Lung (tissue), 12 donors: ENCODE measurements around the gene SLC9A9. TPM values are rescaled to one million over a fixed set of nuclear protein-coding genes. Genes with fewer than 3 reads are reported as not detected.

ENCODE experiments used
- ATAC-seq: fragments of 200-7000 bp; cut with Tn5 transposase; one replicate; pipeline ENCODE4 v1.9.1; 2020; ENCODE audit warnings: moderate number of reproducible peaks; ENCODE audit not compliant: insufficient read depth, low FRiP score
- DNase-seq, 3 donors: peaks; one replicate each; pipeline ENCODE4 v3.0.0-alpha.2; 2013 to 2017
- H3K27ac ChIP-seq, 2 donors: one replicate each; pipeline ENCODE4 v1.5.1; 2013; ENCODE audit warnings: mild to moderate bottlenecking in 2 of 2, moderate library complexity in 2 of 2, control low read depth in 1 of 2, inconsistent platforms in 1 of 2, low read depth in 1 of 2, low read length in 1 of 2
- H3K27me3 ChIP-seq, 3 donors: one replicate each; pipeline ENCODE4 v1.5.1; 2013; ENCODE audit warnings: low read length in 2 of 3; ENCODE audit not compliant: control insufficient read depth in 3 of 3, insufficient read depth in 3 of 3
- H3K36me3 ChIP-seq, 4 donors: one replicate each; pipeline ENCODE4 v1.5.1; 2013; ENCODE audit warnings: low read length in 4 of 4, mild to moderate bottlenecking in 1 of 4, moderate library complexity in 1 of 4; ENCODE audit not compliant: control insufficient read depth in 4 of 4, insufficient read depth in 4 of 4
- H3K4me1 ChIP-seq, 5 donors: one replicate each; pipeline ENCODE4 v1.5.1; 2013; ENCODE audit warnings: low read length in 5 of 5, mild to moderate bottlenecking in 2 of 5, moderate library complexity in 1 of 5; ENCODE audit not compliant: control insufficient read depth in 5 of 5, insufficient read depth in 5 of 5
- H3K4me3 ChIP-seq: one replicate; pipeline ENCODE4 v1.5.1; 2013; ENCODE audit warnings: mild to moderate bottlenecking, control low read depth, moderate library complexity
- H3K9ac ChIP-seq, 2 donors: one replicate each; pipeline ENCODE4 v1.5.1; 2013; ENCODE audit warnings: low read length in 2 of 2, control low read depth in 1 of 2; ENCODE audit not compliant: insufficient read depth in 1 of 2
- H3K9me3 ChIP-seq, 4 donors: one replicate each; pipeline ENCODE4 v1.5.1; 2013; ENCODE audit warnings: low read length in 3 of 4, mild to moderate bottlenecking in 1 of 4, moderate library complexity in 1 of 4; ENCODE audit not compliant: control insufficient read depth in 4 of 4, insufficient read depth in 3 of 4
- CTCF ChIP-seq: IDR thresholded peaks from 2 replicates; pipeline ENCODE4 v1.5.1; 2012; ENCODE audit warnings: mild to moderate bottlenecking; ENCODE audit errors: control extremely low read depth, extremely low read depth
- WGBS, 2 donors: extraction: QIAGEN DNeasy Blood & Tissue Kit; methylation state at CpG; one replicate each; pipeline ENCODE4 v1.1.7; 2013; 5-methylcytosine and 5-hydroxymethylcytosine counted together
- polyA plus RNA-seq, 2 donors: library from polyadenylated mRNA; stranded (reverse); fragments of 200-250 nt; gene quantifications; one replicate each; pipeline ENCODE4 v1.2.1, GENCODE V29; 2013
- total RNA-seq, 2 donors: library from RNA; depleted of rRNA in 1 of 2; stranded (reverse); fragments of >200 nt in 1 of 2; gene quantifications; one replicate each; pipeline ENCODE4 v1.2.1, GENCODE V29; 2014 to 2021
- donor health status: control.
- donor health status: control.
- donor health status: Bipolar disorder and iron deficiency.
- donor health status: healthy.
- donor health status: DM: yes; HTN: yes; CAD: no.

Gene SLC9A9
- total and polyA plus RNA-seq, 4 donors: 2.2 to 66.3 (median 8.2) TPM

- 69 to 70% methylated on average over 3 of the region's 3 CpGs for WGBS, 2 donors
- no peak for TF ChIP-seq CTCF
- no peak for ATAC-seq
Observed at GRCh38 chr3:143727391-143727790, 120.9 kb downstream of the SLC9A9 start.

GRCh38 chr3:143726727-143727126, 121.5 kb downstream of the SLC9A9 start:
- H3K27ac ChIP-seq: no peak overlapping the region
- no peak for TF ChIP-seq CTCF
- H3K9ac ChIP-seq: no peak overlapping the region
- peaks cover 0 to 10% (median 2%) of the 10 kb centered on the region in 5 donors for H3K4me1 ChIP-seq
- no peak overlapping the region for H3K4me3 ChIP-seq
- 53 to 56% methylated on average over 1 of the region's 1 CpG for WGBS, 2 donors
- no peaks in the 10 kb centered on the region for H3K36me3 ChIP-seq
- no peaks in the 10 kb centered on the region for H3K9me3 ChIP-seq
- no peak for DNase-seq
- H3K27me3 ChIP-seq: no peaks in the 10 kb centered on the region
- no peak for ATAC-seq

More at GRCh38 chr3:143727391-143727790, 120.9 kb downstream of the SLC9A9 start:
- H3K9ac ChIP-seq: no peak overlapping the region
- H3K4me3 ChIP-seq: no peak overlapping the region
- no peaks in the 10 kb centered on the region for H3K9me3 ChIP-seq
- no peaks in the 10 kb centered on the region for H3K27me3 ChIP-seq
- DNase-seq: no peak
- peaks cover 0 to 10% (median 2%) of the 10 kb centered on the region in 5 donors for H3K4me1 ChIP-seq
- no peak overlapping the region for H3K27ac ChIP-seq
- H3K36me3 ChIP-seq: no peaks in the 10 kb centered on the region

- Histone ChIP-seq H3K36me3 (no peaks in the 10 kb centered on the region), H3K4me1 (no peaks in the 10 kb centered on the region), H3K9ac (no peak overlapping the region), H3K4me3 (no peak overlapping the region), H3K27me3 (no peaks in the 10 kb centered on the region), H3K9me3 (no peaks in the 10 kb centered on the region), H3K27ac (no peak overlapping the region)
- DNase-seq (no peak), ATAC-seq (no peak)
- WGBS, 2 donors: 91 to 95% methylated on average over 2 of the region's 2 CpGs
- no peak for TF ChIP-seq CTCF
Observed at GRCh38 chr3:143720381-143720780, 127.9 kb downstream of the SLC9A9 start.

- TF ChIP-seq CTCF: no peak
- no peaks in the 10 kb centered on the region for H3K27me3 ChIP-seq
- H3K4me1 ChIP-seq: no peaks in the 10 kb centered on the region
- WGBS, 2 donors: 75 to 90% methylated on average over 7 of the region's 7 CpGs
- no peak overlapping the region for H3K9ac ChIP-seq
- no peak for ATAC-seq
- no peaks in the 10 kb centered on the region for H3K9me3 ChIP-seq
- no peaks in the 10 kb centered on the region for H3K36me3 ChIP-seq
- H3K27ac ChIP-seq: no peak overlapping the region
- peak in 1 of 3 donors; percentile 21 for DNase-seq
- no peak overlapping the region for H3K4me3 ChIP-seq
Observed at GRCh38 chr3:143718463-143718862, 129.8 kb downstream of the SLC9A9 start.
